ENCODE data around the gene TGM5.
A peak's percentile ranks its signal among the peaks of the same experiment; 100 is the strongest.

TGM5 gene

GRCh38 chr15:43190178-43190577 lies 76.5 kb downstream of the TGM5 start:
- no peak for DNase-seq (ENCODE audit: low spot score)

- no peak for DNase-seq (ENCODE audit: low spot score)
Observed at GRCh38 chr15:43189296-43189695, 77.4 kb downstream of the TGM5 start.

GRCh38 chr15:43187544-43188155 lies 79.1 kb downstream of the TGM5 start:
- peak; percentile 42 for DNase-seq (ENCODE audit: low spot score)

GRCh38 chr15:43186003-43186353 lies 80.8 kb downstream of the TGM5 start:
- DNase-seq (ENCODE audit: low spot score): no peak

GRCh38 chr15:43185157-43186002 lies 81.3 kb downstream of the TGM5 start, which contains the start of gene CCNDBP1:
TSS of gene CCNDBP1 (plus strand) at chr15:43185403. CDS start at chr15:43185499, 96 bp downstream.
- DNase-seq (ENCODE audit: low spot score): peak; percentile 91

GRCh38 chr15:43184407-43185124 lies 82.2 kb downstream of the TGM5 start:
- no peak for DNase-seq (ENCODE audit: low spot score)

- no peak for DNase-seq (ENCODE audit: low spot score)
Observed at GRCh38 chr15:43183270-43183669, 83.5 kb downstream of the TGM5 start.

Measured in CD4-positive, alpha-beta T cell treated with Interleukin-6 at 100 ng/mL for 8 hours (primary cell).